ENCODE data around the gene ADIPOR2.
"Not testable (repeated sequence)": the region's sequence is repeated elsewhere in the genome, so short reads cannot be mapped to it uniquely, and the experiment has no call there.

ADIPOR2 gene

GRCh38 chr12:1688086-1688710 is 2.7 kb upstream of the ADIPOR2 start:
- no peak for DNase-seq (ENCODE audit: low spot score)
- ATAC-seq (ENCODE audit: low read depth): no peak
- TF ChIP-seq, protein P1, sequence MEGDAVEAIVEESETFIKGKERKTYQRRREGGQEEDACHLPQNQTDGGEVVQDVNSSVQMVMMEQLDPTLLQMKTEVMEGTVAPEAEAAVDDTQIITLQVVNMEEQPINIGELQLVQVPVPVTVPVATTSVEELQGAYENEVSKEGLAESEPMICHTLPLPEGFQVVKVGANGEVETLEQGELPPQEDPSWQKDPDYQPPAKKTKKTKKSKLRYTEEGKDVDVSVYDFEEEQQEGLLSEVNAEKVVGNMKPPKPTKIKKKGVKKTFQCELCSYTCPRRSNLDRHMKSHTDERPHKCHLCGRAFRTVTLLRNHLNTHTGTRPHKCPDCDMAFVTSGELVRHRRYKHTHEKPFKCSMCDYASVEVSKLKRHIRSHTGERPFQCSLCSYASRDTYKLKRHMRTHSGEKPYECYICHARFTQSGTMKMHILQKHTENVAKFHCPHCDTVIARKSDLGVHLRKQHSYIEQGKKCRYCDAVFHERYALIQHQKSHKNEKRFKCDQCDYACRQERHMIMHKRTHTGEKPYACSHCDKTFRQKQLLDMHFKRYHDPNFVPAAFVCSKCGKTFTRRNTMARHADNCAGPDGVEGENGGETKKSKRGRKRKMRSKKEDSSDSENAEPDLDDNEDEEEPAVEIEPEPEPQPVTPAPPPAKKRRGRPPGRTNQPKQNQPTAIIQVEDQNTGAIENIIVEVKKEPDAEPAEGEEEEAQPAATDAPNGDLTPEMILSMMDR (IDR thresholded peaks at IDR 0.05; ENCODE audit: poor library complexity, severe bottlenecking): no peak
- Histone ChIP-seq H3K27me3 (ENCODE audit: insufficient read depth, poor library complexity, severe bottlenecking) (no peaks in the 10 kb centered on the region), H3K36me3 (ENCODE audit: low read depth) (peaks cover 7% of the 10 kb centered on the region), H3K27ac (ENCODE audit: poor library complexity, severe bottlenecking) (no peak overlapping the region), H3K9me3 (ENCODE audit: severe bottlenecking) (no peaks in the 10 kb centered on the region), H3K4me3 (ENCODE audit: severe bottlenecking) (no peak overlapping the region), H3K4me1 (ENCODE audit: insufficient read depth, poor library complexity, severe bottlenecking) (peaks cover 18% of the 10 kb centered on the region)

DNA sequence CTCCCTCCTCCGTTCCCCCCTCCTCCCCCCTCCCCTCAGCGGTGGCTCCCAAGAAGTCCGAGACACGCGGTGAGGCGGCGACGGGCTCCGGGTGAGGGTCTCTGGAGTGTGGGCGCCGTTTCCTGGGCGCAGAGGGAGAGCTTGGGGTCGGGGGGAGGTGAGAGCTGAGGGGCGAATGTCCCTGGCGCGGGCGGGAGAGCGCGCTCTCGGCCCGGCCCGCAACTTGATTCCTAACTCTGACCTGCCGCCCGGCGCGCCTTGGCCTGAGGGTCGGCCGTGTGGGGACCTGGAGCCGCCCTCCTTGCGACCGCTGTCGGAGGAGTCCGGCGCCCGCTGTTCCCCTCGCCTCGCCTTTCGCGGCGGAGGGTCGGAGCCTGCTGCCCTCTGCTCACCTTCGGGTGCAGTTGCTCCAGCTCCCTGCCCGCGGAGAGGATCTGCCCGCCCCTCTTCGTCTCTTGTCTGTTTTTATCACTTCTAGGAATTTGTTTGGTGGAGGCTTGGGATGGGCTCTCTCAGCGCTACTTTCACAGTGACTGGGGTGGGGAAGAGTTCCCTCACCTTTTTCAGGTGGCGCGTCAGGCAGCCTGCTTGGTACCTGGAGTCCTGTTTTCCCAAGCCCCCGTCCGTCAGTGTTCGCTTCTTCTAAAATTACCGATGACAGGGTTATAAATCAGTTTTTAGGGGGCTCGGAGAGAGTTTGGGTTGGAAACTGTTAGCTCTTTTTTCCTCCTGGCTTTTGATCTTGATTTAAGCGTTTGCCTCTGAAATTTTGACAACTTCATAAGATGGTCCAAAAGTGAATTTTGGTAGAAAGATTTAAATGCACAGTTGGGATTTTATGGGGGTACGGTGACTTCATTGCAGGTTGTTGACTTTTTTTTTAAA is 495 bp downstream of the ADIPOR2 start:
- peak; percentile 47 for ATAC-seq (ENCODE audit: low read depth)
- TF ChIP-seq, protein P1 (IDR thresholded peaks at IDR 0.05; ENCODE audit: poor library complexity, severe bottlenecking): no peak
- no peak for DNase-seq (ENCODE audit: low spot score)

DNA sequence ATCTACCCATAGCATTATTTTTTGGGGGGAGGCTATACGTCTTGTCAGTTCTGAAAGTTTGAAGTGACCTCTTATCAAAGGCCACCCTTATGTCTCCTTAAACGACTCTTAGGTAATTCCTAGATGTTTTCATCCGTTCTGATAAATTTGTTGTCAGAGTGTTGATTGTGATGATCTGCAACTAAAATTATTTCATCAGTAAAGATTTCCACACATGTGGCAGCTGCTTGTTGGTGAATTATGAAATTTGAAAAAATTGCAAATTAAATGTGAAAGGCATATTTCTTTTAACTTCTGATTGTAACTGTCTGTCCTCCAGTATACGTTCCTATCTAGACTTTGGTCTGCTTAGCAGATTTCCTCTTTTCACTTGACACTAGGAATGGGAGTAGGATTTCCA is 1.4 kb downstream of the ADIPOR2 start:
- ATAC-seq (ENCODE audit: low read depth) (no peak), DNase-seq (ENCODE audit: low spot score) (no peak)
- Histone ChIP-seq H3K9me3 (ENCODE audit: severe bottlenecking) (no peaks in the 10 kb centered on the region), H3K4me1 (ENCODE audit: insufficient read depth, poor library complexity, severe bottlenecking) (peaks cover 18% of the 10 kb centered on the region), H3K36me3 (ENCODE audit: low read depth) (peaks cover 24% of the 10 kb centered on the region), H3K4me3 (ENCODE audit: severe bottlenecking) (peak overlapping the region; percentile 86), H3K27ac (ENCODE audit: poor library complexity, severe bottlenecking) (no peak overlapping the region), H3K27me3 (ENCODE audit: insufficient read depth, poor library complexity, severe bottlenecking) (no peaks in the 10 kb centered on the region)
- TF ChIP-seq, protein P1 (IDR thresholded peaks at IDR 0.05; ENCODE audit: poor library complexity, severe bottlenecking): no peak

More for the DNA sequence above, 495 bp downstream of the ADIPOR2 start:
- Histone ChIP-seq H3K27me3 (ENCODE audit: insufficient read depth, poor library complexity, severe bottlenecking) (no peaks in the 10 kb centered on the region), H3K9me3 (ENCODE audit: severe bottlenecking) (no peaks in the 10 kb centered on the region), H3K4me3 (ENCODE audit: severe bottlenecking) (peak overlapping the region; percentile 86), H3K27ac (ENCODE audit: poor library complexity, severe bottlenecking) (peak overlapping the region; percentile 75), H3K36me3 (ENCODE audit: low read depth) (peaks cover 24% of the 10 kb centered on the region), H3K4me1 (ENCODE audit: insufficient read depth, poor library complexity, severe bottlenecking) (peaks cover 18% of the 10 kb centered on the region)

DNA sequence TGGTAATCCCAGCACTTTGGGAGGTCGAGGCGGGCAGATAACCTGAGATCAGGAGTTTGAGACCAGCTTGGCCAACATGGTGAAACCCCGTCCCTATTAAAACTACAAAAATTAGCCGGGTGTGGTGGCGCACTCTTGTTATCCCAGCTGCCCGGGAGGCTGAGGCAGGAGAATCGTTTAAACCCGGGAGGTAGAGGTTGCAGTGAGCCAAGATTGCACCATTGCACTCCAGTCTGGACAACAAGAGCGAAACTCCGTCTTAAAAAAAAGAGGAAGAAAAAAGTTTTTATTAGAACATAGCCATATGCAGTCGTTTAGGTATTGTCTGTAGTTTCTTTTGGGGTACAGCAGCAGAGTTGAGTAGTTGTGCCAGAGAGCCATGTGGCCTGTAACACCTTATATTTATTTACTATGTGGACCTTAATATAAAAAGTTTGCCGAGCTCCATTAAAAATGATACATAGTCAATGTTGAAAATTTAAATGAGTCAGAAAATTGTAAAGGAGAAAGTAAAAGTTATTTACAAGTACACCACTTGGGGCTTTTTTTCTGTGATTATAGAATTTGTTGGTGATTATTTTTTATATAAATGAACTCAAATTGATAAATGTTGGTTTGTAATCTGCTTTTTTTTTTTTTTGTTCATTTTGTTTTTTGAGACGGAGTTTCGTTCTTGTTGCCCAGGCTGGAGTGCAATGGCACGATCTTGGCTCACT is 2.2 kb downstream of the ADIPOR2 start:
- H3K4me3 ChIP-seq (ENCODE audit: severe bottlenecking): no peak overlapping the region
- DNase-seq (ENCODE audit: low spot score) (no peak), ATAC-seq (ENCODE audit: low read depth) (no peak)
- H3K4me1 ChIP-seq (ENCODE audit: insufficient read depth, poor library complexity, severe bottlenecking): peaks cover 18% of the 10 kb centered on the region
- H3K27ac ChIP-seq (ENCODE audit: poor library complexity, severe bottlenecking): no peak overlapping the region
- H3K27me3 ChIP-seq (ENCODE audit: insufficient read depth, poor library complexity, severe bottlenecking): no peaks in the 10 kb centered on the region
- H3K9me3 ChIP-seq (ENCODE audit: severe bottlenecking): no peaks in the 10 kb centered on the region
- peaks cover 24% of the 10 kb centered on the region for H3K36me3 ChIP-seq (ENCODE audit: low read depth)
- TF ChIP-seq, protein P1 (IDR thresholded peaks at IDR 0.05; ENCODE audit: poor library complexity, severe bottlenecking): no peak

DNA sequence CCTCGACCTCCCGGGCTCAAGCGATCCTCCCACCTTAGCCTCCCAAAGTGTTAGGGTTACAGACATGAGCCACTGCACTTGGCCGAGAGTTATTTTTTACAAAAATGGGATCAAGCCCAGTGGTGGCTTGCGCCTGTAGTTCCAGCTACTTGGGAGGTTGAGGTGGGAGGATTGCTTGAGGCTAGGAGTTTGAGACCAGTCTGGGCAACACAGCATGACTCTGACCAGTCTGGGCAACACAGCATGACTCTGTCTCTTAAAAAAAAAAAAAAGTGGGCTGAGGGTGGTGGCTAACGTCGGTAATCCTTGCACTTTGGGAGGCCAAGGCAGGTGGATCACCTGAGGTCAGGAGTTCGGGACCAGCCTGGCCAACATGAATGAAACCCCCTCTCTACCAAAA is 4.2 kb downstream of the ADIPOR2 start:
- not testable (repeated sequence) for H3K4me3 ChIP-seq (ENCODE audit: severe bottlenecking); DNase-seq (ENCODE audit: low spot score); H3K27me3 ChIP-seq (ENCODE audit: insufficient read depth, poor library complexity, severe bottlenecking); ATAC-seq (ENCODE audit: low read depth); H3K27ac ChIP-seq (ENCODE audit: poor library complexity, severe bottlenecking); H3K9me3 ChIP-seq (ENCODE audit: severe bottlenecking)
- H3K4me1 ChIP-seq (ENCODE audit: insufficient read depth, poor library complexity, severe bottlenecking): peaks cover 14% of the 10 kb centered on the region
- H3K36me3 ChIP-seq (ENCODE audit: low read depth): peaks cover 43% of the 10 kb centered on the region

Measured in RWPE2 (cell line).